Neural cell (in vitro differentiated cells): ENCODE results near the gene CYB5R3. TPM values are rescaled to one million over a fixed set of nuclear protein-coding genes. Genes with fewer than 3 reads are reported as not detected.

Experiments used
- H2AFZ ChIP-seq: fragments of 200-600, 300-800 bp; sonication (generic), shearing (Covaris generic); 2 replicates; pipeline ENCODE4 v1.6.0; 2014; ENCODE audit warnings: low read depth, mild to moderate bottlenecking, antibody characterized with exemption, low read length, moderate library complexity
- H3F3A ChIP-seq: fragments of 200-600 bp; shearing (Covaris generic); 2 replicates; pipeline ENCODE4 v1.6.1; 2016; ENCODE audit warnings: mild to moderate bottlenecking, moderate library complexity, mixed read lengths, antibody characterized with exemption, low read length; ENCODE audit not compliant: insufficient read depth, poor library complexity, severe bottlenecking
- H3K27ac ChIP-seq: fragments of 200-600, 300-800 bp; sonication (generic), shearing (Covaris generic); 2 replicates; pipeline ENCODE4 v1.5.1; 2014; ENCODE audit warnings: mild to moderate bottlenecking, low read length, moderate library complexity
- H3K27me3 ChIP-seq: fragments of 300-800, 200-600 bp; sonication (generic), shearing (Covaris generic); 2 replicates; pipeline ENCODE4 v1.6.0; 2014; ENCODE audit warnings: mild to moderate bottlenecking, low read depth, low read length, moderate library complexity; ENCODE audit not compliant: insufficient read depth
- H3K36me3 ChIP-seq: fragments of 300-800, 200-600 bp; sonication (generic), shearing (Covaris generic); 2 replicates; pipeline ENCODE4 v1.5.1; 2014; ENCODE audit warnings: mild to moderate bottlenecking, antibody characterized with exemption, low read length, moderate library complexity; ENCODE audit not compliant: insufficient read depth
- H3K4me2 ChIP-seq: fragments of 300-800, 200-600 bp; sonication (generic), shearing (Covaris generic); 2 replicates; pipeline ENCODE4 v1.6.0; 2014; ENCODE audit warnings: mild to moderate bottlenecking, low read length
- H3K4me3 ChIP-seq: fragments of 300-800, 200-600 bp; sonication (generic), shearing (Covaris generic); 2 replicates; pipeline ENCODE4 v1.5.1; 2014; ENCODE audit warnings: mild to moderate bottlenecking, low read length, moderate library complexity
- H3K79me2 ChIP-seq: fragments of 200-600 bp; shearing (Covaris generic); replicated peaks from 2 replicates; pipeline ENCODE4 v1.6.0; 2014; ENCODE audit warnings: mild to moderate bottlenecking, low read length, moderate library complexity; ENCODE audit not compliant: insufficient read depth
- H3K9ac ChIP-seq: fragments of 300-800, 200-600 bp; sonication (generic), shearing (Covaris generic); 2 replicates; pipeline ENCODE4 v1.6.1; 2016; ENCODE audit warnings: mild to moderate bottlenecking, low read length, mixed read lengths
- H3K9me2 ChIP-seq: fragments of 200-600 bp; shearing (Covaris generic); 2 replicates; pipeline ENCODE4 v1.6.1; 2016; ENCODE audit warnings: mild to moderate bottlenecking, low read length, mixed read lengths; ENCODE audit not compliant: insufficient read depth
- H3K9me3 ChIP-seq: fragments of 200-600, 300-800 bp; sonication (generic), shearing (Covaris generic); 2 replicates; pipeline ENCODE4 v1.6.1; 2016; ENCODE audit warnings: mild to moderate bottlenecking, mixed run types, low read length, moderate library complexity, mixed read lengths
- H4K20me1 ChIP-seq: fragments of 200-600 bp; shearing (Covaris generic); 2 replicates; pipeline ENCODE4 v1.6.1; 2016; ENCODE audit warnings: mild to moderate bottlenecking, mixed run types; ENCODE audit not compliant: insufficient read depth
- CTCF ChIP-seq: fragments of 450-650 bp; IDR thresholded peaks from 2 replicates; pipeline ENCODE4 v1.5.1; 2014; ENCODE audit warnings: antibody characterized with exemption, mild to moderate bottlenecking, moderate library complexity; ENCODE audit not compliant: poor library complexity, severe bottlenecking
- EP300 ChIP-seq: fragments of 450-650 bp; conservative IDR thresholded peaks from 2 replicates; pipeline ENCODE4 v1.6.1; 2014; ENCODE audit warnings: antibody characterized with exemption, mild to moderate bottlenecking, moderate library complexity; ENCODE audit not compliant: poor library complexity, severe bottlenecking
- EZH2 ChIP-seq: fragments of 200-600, 300-800 bp; shearing (Covaris generic), sonication (generic); IDR thresholded peaks from 2 replicates; pipeline ENCODE4 v1.6.1; 2014; ENCODE audit warnings: antibody characterized with exemption, low read length, borderline replicate concordance, mild to moderate bottlenecking; ENCODE audit not compliant: insufficient read depth, poor library complexity, severe bottlenecking
- MXI1 ChIP-seq: fragments of 450-650 bp; conservative IDR thresholded peaks from 2 replicates; pipeline ENCODE4 v1.6.1; 2014; ENCODE audit warnings: antibody characterized with exemption, mild to moderate bottlenecking; ENCODE audit not compliant: poor library complexity, severe bottlenecking
- POLR2AphosphoS5 ChIP-seq: IDR thresholded peaks from 2 replicates; pipeline ENCODE4 v1.6.1; 2012
- RAD21 ChIP-seq: fragments of 450-650 bp; conservative IDR thresholded peaks from 2 replicates; pipeline ENCODE4 v1.6.1; 2014; ENCODE audit warnings: antibody characterized with exemption, mild to moderate bottlenecking, moderate library complexity
- REST ChIP-seq: IDR thresholded peaks from 2 replicates; pipeline ENCODE4 v1.6.1; 2012; ENCODE audit warnings: borderline replicate concordance
- SMC3 ChIP-seq: fragments of 450-650 bp; conservative IDR thresholded peaks from 2 replicates; pipeline ENCODE4 v1.6.1; 2014; ENCODE audit warnings: antibody characterized with exemption, mild to moderate bottlenecking, moderate library complexity; ENCODE audit not compliant: poor library complexity
- TAF1 ChIP-seq: IDR thresholded peaks from 2 replicates; pipeline ENCODE4 v1.6.1; 2012; ENCODE audit warnings: low read depth
- polyA plus RNA-seq: library from polyadenylated mRNA; depleted of rRNA; stranded (reverse); fragments of >200 nt; gene quantifications from 2 replicates; pipeline ENCODE4 v1.2.3, GENCODE V29; 2014

CYB5R3 gene
- polyA plus RNA-seq, 1 donor from 2014 or later = 20.2 TPM

GRCh38 chr22:42626431-42626830, 22.8 kb downstream of the CYB5R3 start (continued):
- TF ChIP-seq SMC3 (no peak), EP300 (no peak)

- Histone ChIP-seq H3K9me3 (no peaks in the 10 kb centered on the region), H3K79me2 (no peaks in the 10 kb centered on the region), H3K36me3 (no peaks in the 10 kb centered on the region), H4K20me1 (no peaks in the 10 kb centered on the region), H3K4me3 (no peak overlapping the region), H3K4me2 (no peak overlapping the region), H3F3A (no peaks in the 10 kb centered on the region), H3K27me3 (no peaks in the 10 kb centered on the region), H3K9ac (no peak overlapping the region), H3K9me2 (no peaks in the 10 kb centered on the region), H3K27ac (no peak overlapping the region), H2AFZ (no peak overlapping the region)
- TF ChIP-seq RAD21 (no peak), TAF1 (no peak), EP300 (no peak), SMC3 (no peak), REST (no peak)
These were observed 23.8 kb downstream of the CYB5R3 start for GRCh38 chr22:42625416-42625815.

GRCh38 chr22:42624551-42625106, 24.6 kb downstream of the CYB5R3 start:
- H3K27ac ChIP-seq = no peak overlapping the region
- H2AFZ ChIP-seq = no peak overlapping the region
- H3K9me3 ChIP-seq = no peaks in the 10 kb centered on the region
- no peak overlapping the region for H3K4me2 ChIP-seq
- no peak overlapping the region for H3K9ac ChIP-seq
- no peaks in the 10 kb centered on the region for H3K79me2 ChIP-seq
- TF ChIP-seq TAF1 = no peak
- no peak overlapping the region for H3K4me3 ChIP-seq
- H4K20me1 ChIP-seq = no peaks in the 10 kb centered on the region
- H3F3A ChIP-seq = no peaks in the 10 kb centered on the region
- no peaks in the 10 kb centered on the region for H3K27me3 ChIP-seq
- no peaks in the 10 kb centered on the region for H3K9me2 ChIP-seq
- no peaks in the 10 kb centered on the region for H3K36me3 ChIP-seq

- H3K27ac ChIP-seq = no peak overlapping the region
These were observed 25.3 kb downstream of the CYB5R3 start for GRCh38 chr22:42623756-42624441.

More at GRCh38 chr22:42623756-42624441, 25.3 kb downstream of the CYB5R3 start:
- Histone ChIP-seq H3K4me3 (no peak overlapping the region), H3F3A (no peaks in the 10 kb centered on the region), H2AFZ (no peak overlapping the region), H3K36me3 (no peaks in the 10 kb centered on the region), H3K9me2 (no peaks in the 10 kb centered on the region), H4K20me1 (no peaks in the 10 kb centered on the region), H3K4me2 (no peak overlapping the region), H3K27me3 (no peaks in the 10 kb centered on the region), H3K9ac (no peak overlapping the region), H3K9me3 (no peaks in the 10 kb centered on the region), H3K79me2 (no peaks in the 10 kb centered on the region)
- TF ChIP-seq MXI1 (no peak), REST (no peak), RAD21 (no peak), EP300 (no peak), SMC3 (no peak), EZH2 (no peak), CTCF (no peak), TAF1 (no peak), POLR2AphosphoS5 (no peak)
